SU-DHL-6 (cell line): ENCODE results near the gene TMEM184C.

ENCODE experiments used
- H2AFZ ChIP-seq: fragments of 200-600 bp; sonication (generic); 2 replicates; pipeline ENCODE4 v1.6.1; 2014; ENCODE audit warnings: low read depth, mild to moderate bottlenecking, moderate library complexity, mixed read lengths, antibody characterized with exemption, low read length; ENCODE audit not compliant: severe bottlenecking
- H3F3A ChIP-seq: fragments of 200-600 bp; shearing (Covaris generic); 2 replicates; pipeline ENCODE4 v1.6.0; 2016; ENCODE audit warnings: antibody characterized with exemption, mild to moderate bottlenecking; ENCODE audit not compliant: insufficient read depth
- H3K27ac ChIP-seq: fragments of 200-600 bp; sonication (generic); 2 replicates; pipeline ENCODE4 v1.5.1; 2016; ENCODE audit warnings: low read depth, mild to moderate bottlenecking, low read length, moderate library complexity, mixed read lengths
- H3K27me3 ChIP-seq: fragments of 200-600 bp; sonication (generic), shearing (Covaris generic); 2 replicates; pipeline ENCODE4 v1.6.0; 2014; ENCODE audit warnings: mild to moderate bottlenecking, low read length
- H3K36me3 ChIP-seq: fragments of 200-600 bp; sonication (generic); 2 replicates; pipeline ENCODE4 v1.6.1; 2014; ENCODE audit warnings: mild to moderate bottlenecking, low read length, mixed read lengths
- H3K4me2 ChIP-seq: fragments of 300-600, 200-600 bp; shearing (Covaris generic), sonication (generic); 2 replicates; pipeline ENCODE4 v1.6.0; 2014; ENCODE audit warnings: low read length, low read depth, mild to moderate bottlenecking; ENCODE audit not compliant: poor library complexity, severe bottlenecking
- H3K4me3 ChIP-seq: fragments of 200-600 bp; sonication (generic); 2 replicates; pipeline ENCODE4 v1.5.1; 2014; ENCODE audit warnings: antibody characterized with exemption, low read length, mild to moderate bottlenecking, mixed read lengths; ENCODE audit not compliant: insufficient read depth, poor library complexity, severe bottlenecking
- H3K79me2 ChIP-seq: fragments of 200-600 bp; sonication (generic); 2 replicates; pipeline ENCODE4 v1.6.1; 2014; ENCODE audit warnings: mild to moderate bottlenecking, low read length, moderate library complexity; ENCODE audit not compliant: insufficient read depth
- H3K9ac ChIP-seq: fragments of 200-600 bp; sonication (generic); 2 replicates; pipeline ENCODE4 v1.7.0; 2014; ENCODE audit warnings: mild to moderate bottlenecking, low read length
- H3K9me2 ChIP-seq: fragments of 200-600 bp; sonication (generic); replicated peaks from 2 replicates; pipeline ENCODE4 v1.6.1; 2014; ENCODE audit warnings: low read length; ENCODE audit not compliant: insufficient read depth
- H3K9me3 ChIP-seq: fragments of 200-600 bp; sonication (generic); 2 replicates; pipeline ENCODE4 v1.6.1; 2014; ENCODE audit warnings: low read length, mixed read lengths; ENCODE audit not compliant: insufficient read depth
- H4K20me1 ChIP-seq: fragments of 200-600 bp; sonication (generic); 2 replicates; pipeline ENCODE4 v1.6.1; 2014; ENCODE audit warnings: low read depth, mild to moderate bottlenecking, antibody characterized with exemption, low read length, moderate library complexity, mixed read lengths
- CTCF ChIP-seq: fragments of 200-600 bp; sonication (generic); IDR thresholded peaks from one replicate; pipeline ENCODE4 v1.5.1; 2017; ENCODE audit warnings: antibody characterized with exemption, mild to moderate bottlenecking, low read length, moderate library complexity; ENCODE audit not compliant: insufficient read depth, poor library complexity, severe bottlenecking
- EZH2phosphoT487 ChIP-seq: fragments of 200-600 bp; sonication (generic), shearing (Covaris generic); conservative IDR thresholded peaks from 2 replicates; pipeline ENCODE4 v1.6.1; 2018; ENCODE audit warnings: mild to moderate bottlenecking, antibody characterized with exemption, low read length, moderate library complexity, mixed read lengths

The TMEM184C gene

GRCh38 chr4:147691820-147692219 lies 74.6 kb downstream of the TMEM184C start:
- no peaks in the 10 kb centered on the region for H3F3A ChIP-seq
- H3K36me3 ChIP-seq, result no peaks in the 10 kb centered on the region
- H3K27me3 ChIP-seq, result no peaks in the 10 kb centered on the region
- H4K20me1 ChIP-seq, result no peaks in the 10 kb centered on the region
- H3K9me3 ChIP-seq, result no peaks in the 10 kb centered on the region
- no peaks in the 10 kb centered on the region for H3K9me2 ChIP-seq
- no peak overlapping the region for H3K4me3 ChIP-seq
- H3K27ac ChIP-seq, result no peak overlapping the region
- no peaks in the 10 kb centered on the region for H3K79me2 ChIP-seq
- no peak overlapping the region for H3K9ac ChIP-seq
- TF ChIP-seq CTCF (no peak), EZH2phosphoT487 (no peak)
- H2AFZ ChIP-seq, result no peak overlapping the region
- no peak overlapping the region for H3K4me2 ChIP-seq

DNA sequence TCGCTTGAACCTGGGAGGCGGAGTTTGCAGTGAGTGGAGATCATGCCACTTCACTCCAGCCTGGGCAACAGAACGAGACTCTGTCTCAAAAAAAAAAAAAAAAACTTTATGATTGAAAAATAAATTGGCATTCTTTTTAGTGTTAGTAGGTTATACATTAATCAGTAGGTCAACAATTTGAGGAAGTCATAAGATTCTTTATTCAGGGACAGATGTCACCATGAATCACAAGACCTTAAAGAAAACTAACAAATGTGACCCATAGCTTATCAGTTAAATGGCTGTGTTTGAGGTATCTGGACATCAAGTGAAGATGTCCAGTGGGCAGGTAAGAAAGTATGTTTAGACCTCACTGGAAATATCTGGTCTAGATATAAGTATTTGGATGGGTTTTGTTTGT lies 76.0 kb downstream of the TMEM184C start:
- Histone ChIP-seq H3K36me3 (no peaks in the 10 kb centered on the region), H3F3A (no peaks in the 10 kb centered on the region), H2AFZ (no peak overlapping the region), H3K9me2 (no peaks in the 10 kb centered on the region), H3K79me2 (no peaks in the 10 kb centered on the region), H3K9ac (no peak overlapping the region), H3K4me3 (no peak overlapping the region), H3K27ac (no peak overlapping the region), H3K27me3 (no peaks in the 10 kb centered on the region), H3K4me2 (no peak overlapping the region), H4K20me1 (no peaks in the 10 kb centered on the region), H3K9me3 (no peaks in the 10 kb centered on the region)
- TF ChIP-seq EZH2phosphoT487 (no peak), CTCF (no peak)

- TF ChIP-seq EZH2phosphoT487 (no peak), CTCF (no peak)
- no peaks in the 10 kb centered on the region for H3K9me2 ChIP-seq
- H2AFZ ChIP-seq, result no peak overlapping the region
- H3K4me2 ChIP-seq, result no peak overlapping the region
- no peaks in the 10 kb centered on the region for H4K20me1 ChIP-seq
- H3F3A ChIP-seq, result no peaks in the 10 kb centered on the region
- H3K36me3 ChIP-seq, result no peaks in the 10 kb centered on the region
- no peak overlapping the region for H3K4me3 ChIP-seq
- H3K9ac ChIP-seq, result no peak overlapping the region
- no peak overlapping the region for H3K27ac ChIP-seq
- no peaks in the 10 kb centered on the region for H3K9me3 ChIP-seq
- H3K79me2 ChIP-seq, result no peaks in the 10 kb centered on the region
- H3K27me3 ChIP-seq, result no peaks in the 10 kb centered on the region
Observed at GRCh38 chr4:147696866-147697265, 79.7 kb downstream of the TMEM184C start.

DNA sequence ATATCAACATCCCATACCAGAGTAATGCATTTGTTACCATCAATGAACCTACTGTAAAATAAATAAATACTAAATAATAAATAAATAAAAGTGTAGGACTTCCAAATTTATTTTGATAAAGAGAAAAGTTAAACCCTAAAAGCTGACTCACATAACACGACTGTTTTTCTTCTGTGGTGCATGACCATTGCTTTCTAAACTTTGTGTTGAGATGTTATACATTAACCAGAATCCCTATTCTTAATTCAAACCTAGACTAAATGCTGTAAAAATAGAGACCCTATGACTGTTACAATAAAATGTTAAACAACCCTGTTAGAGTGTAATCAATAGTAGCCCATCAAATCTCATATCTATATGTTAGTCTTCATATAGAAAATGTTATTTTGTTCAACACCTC lies 87.6 kb downstream of the TMEM184C start:
- no peaks in the 10 kb centered on the region for H3K36me3 ChIP-seq
- no peaks in the 10 kb centered on the region for H3F3A ChIP-seq
- H3K27ac ChIP-seq, result no peak overlapping the region
- H3K4me3 ChIP-seq, result no peak overlapping the region
- no peak overlapping the region for H2AFZ ChIP-seq
- no peaks in the 10 kb centered on the region for H4K20me1 ChIP-seq
- no peaks in the 10 kb centered on the region for H3K27me3 ChIP-seq
- H3K9me2 ChIP-seq, result no peaks in the 10 kb centered on the region
- no peaks in the 10 kb centered on the region for H3K9me3 ChIP-seq
- H3K4me2 ChIP-seq, result no peak overlapping the region
- TF ChIP-seq EZH2phosphoT487 (no peak), CTCF (no peak)
- H3K79me2 ChIP-seq, result no peaks in the 10 kb centered on the region
- no peak overlapping the region for H3K9ac ChIP-seq
